Epithelial cell of proximal tubule (primary cell): ENCODE results near the gene NEK7. TPM values are rescaled to one million over a fixed set of nuclear protein-coding genes. Genes with fewer than 3 reads are reported as not detected.

Experiments
- DNase-seq: peaks from one replicate; pipeline ENCODE4 v3.0.0-alpha.2; 2011; ENCODE audit warnings: low read depth
- H3K4me3 ChIP-seq: 2 replicates; pipeline ENCODE4 v1.5.1; 2011; ENCODE audit warnings: low read depth, mild to moderate bottlenecking, low read length
- total RNA-seq: library from RNA; depleted of rRNA; stranded (reverse); fragments of >200 nt; gene quantifications from 2 replicates; pipeline ENCODE4 v1.2.3, GENCODE V29; 2015
- TF ChIP-seq, protein P1 (sequence below): conservative IDR thresholded peaks from 2 replicates; pipeline ENCODE4 v1.5.1; 2012; ENCODE audit warnings: low read depth, mild to moderate bottlenecking, low read length

NEK7 gene
- total RNA-seq, 1 donor from 2014 or later, result 20.5 TPM

DNA sequence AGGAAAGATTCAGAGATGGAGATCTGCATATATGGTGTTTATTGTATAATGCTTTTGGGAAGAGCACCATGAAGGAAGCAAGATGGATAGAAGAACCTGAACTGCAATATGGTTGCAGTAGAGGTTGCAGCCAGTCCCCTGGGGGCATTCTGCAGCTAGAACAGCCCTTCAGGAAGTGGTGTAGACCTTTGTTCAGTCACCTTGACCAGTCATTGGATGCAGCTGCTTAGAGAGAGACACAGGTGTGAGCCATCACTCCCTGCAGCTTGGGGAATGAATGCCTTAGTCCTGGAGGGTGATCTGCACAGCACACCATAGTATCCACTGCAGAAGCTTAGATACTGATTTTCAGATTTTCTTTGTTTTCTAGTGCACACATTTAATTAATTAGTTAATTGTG lies 42.3 kb downstream of the NEK7 start:
- no peak overlapping the region for H3K4me3 ChIP-seq
- DNase-seq, result no peak
- TF ChIP-seq, protein P1, sequence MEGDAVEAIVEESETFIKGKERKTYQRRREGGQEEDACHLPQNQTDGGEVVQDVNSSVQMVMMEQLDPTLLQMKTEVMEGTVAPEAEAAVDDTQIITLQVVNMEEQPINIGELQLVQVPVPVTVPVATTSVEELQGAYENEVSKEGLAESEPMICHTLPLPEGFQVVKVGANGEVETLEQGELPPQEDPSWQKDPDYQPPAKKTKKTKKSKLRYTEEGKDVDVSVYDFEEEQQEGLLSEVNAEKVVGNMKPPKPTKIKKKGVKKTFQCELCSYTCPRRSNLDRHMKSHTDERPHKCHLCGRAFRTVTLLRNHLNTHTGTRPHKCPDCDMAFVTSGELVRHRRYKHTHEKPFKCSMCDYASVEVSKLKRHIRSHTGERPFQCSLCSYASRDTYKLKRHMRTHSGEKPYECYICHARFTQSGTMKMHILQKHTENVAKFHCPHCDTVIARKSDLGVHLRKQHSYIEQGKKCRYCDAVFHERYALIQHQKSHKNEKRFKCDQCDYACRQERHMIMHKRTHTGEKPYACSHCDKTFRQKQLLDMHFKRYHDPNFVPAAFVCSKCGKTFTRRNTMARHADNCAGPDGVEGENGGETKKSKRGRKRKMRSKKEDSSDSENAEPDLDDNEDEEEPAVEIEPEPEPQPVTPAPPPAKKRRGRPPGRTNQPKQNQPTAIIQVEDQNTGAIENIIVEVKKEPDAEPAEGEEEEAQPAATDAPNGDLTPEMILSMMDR, result no peak

DNA sequence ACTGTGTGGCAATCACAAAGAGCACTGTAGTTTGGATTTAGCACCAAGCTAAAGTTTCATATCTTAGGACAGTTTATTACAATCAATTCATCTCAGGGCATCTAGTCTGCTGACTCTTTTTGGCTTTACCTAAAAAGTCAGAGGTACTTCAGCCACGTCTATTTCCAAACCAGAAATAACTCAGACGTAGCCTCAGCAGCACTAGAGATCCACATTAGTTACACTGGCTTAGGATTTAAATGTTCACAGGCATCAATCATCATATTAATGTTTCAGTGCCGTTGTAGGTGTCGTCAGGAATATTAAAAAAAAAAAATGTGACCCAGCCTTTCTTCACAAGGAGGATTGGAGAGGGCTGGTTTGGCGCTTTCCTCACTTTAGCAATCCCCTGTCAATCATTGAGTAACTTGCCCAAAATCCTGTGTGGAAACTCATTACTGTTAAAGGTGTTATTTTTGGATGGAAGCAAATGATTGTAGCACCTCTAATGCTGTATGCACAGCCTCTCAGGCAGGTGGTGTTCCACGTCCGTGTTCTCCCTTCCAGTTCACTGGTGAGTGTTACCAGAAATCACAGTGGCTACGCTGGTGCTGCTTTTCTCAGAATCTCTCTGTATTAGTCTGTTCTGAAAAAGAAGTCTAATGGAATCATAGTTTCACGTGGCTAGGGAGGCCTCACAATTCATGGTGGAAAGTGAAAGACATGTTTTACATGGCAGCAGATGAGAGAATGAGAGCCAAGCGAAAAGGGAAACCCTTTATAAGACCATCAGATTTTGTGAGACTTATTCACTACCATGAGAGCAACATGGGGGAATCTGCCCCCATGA lies 45.4 kb downstream of the NEK7 start:
- TF ChIP-seq, protein P1, result no peak
- DNase-seq, result no peak
- no peak overlapping the region for H3K4me3 ChIP-seq

DNA sequence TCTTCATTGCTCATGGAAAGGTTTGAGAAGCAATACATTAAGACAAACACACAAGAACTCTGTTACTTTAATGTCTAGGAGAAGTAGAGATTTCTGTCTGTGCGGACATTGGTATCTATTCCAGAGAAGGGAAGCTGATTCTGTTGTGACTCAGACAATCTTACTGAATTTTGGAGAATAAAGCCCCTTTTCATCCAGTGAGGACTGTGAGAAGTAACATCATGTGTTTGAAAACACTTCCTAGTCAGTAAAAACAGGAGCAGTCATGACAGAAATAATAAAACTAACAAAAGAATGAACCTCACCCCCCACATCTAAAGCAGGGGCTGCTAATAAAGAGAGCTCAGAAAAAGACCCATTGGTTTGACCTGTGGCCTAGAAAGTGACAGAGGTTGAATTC lies 46.6 kb downstream of the NEK7 start:
- no peak for DNase-seq
- TF ChIP-seq, protein P1, result no peak
- H3K4me3 ChIP-seq, result no peak overlapping the region

DNA sequence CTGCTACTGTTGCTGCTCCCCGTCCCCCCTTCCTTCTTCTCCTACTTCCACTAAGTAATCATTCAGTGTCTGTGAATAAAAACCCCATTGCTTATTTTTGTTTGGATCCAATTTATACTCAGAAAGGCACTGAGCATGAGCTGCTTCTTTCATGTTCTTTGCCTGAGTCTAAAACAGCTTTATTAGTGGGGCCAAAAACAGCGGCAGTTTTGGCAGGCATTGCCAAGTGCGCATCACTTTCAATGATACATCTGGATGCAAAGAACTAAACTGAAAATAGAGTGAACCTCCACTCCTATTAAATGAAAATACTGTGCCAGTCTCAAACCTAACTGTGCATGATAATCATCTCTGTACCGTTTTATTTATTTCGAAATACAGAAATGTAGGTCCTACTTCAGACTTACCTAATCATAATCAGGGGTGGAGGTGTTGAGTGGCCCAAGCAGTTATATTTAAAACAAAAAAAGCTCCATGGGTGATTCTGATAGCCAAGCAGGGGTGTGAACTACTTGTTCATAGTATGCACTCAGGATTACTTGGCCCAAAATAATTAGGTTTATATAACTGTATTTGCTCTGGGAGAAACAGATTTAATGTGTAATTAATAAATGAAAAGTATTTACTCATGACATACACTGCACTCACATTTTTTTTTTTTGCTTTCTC lies 48.4 kb downstream of the NEK7 start:
- no peak overlapping the region for H3K4me3 ChIP-seq
- TF ChIP-seq, protein P1, result no peak
- no peak for DNase-seq

DNA sequence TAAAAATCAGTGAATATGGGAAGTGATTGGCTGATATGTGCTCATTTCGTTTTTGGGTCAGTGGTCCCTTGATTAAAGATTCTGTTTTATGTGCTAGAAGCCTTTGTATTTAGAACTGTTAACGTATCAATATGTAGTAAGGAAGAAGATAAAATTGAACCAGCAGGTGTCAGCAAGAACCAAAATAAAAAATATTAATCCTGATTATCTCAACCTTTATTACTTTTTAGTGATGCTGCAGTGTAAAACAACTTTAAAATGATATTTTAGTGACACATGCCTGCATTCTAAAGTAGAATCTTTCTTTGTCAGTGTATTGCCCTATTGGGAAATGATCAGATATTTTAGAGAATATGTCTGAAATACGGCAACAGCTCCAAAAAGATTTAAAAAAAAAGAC lies 49.5 kb downstream of the NEK7 start:
- H3K4me3 ChIP-seq, result no peak overlapping the region
- no peak for DNase-seq
- TF ChIP-seq, protein P1, result no peak

DNA sequence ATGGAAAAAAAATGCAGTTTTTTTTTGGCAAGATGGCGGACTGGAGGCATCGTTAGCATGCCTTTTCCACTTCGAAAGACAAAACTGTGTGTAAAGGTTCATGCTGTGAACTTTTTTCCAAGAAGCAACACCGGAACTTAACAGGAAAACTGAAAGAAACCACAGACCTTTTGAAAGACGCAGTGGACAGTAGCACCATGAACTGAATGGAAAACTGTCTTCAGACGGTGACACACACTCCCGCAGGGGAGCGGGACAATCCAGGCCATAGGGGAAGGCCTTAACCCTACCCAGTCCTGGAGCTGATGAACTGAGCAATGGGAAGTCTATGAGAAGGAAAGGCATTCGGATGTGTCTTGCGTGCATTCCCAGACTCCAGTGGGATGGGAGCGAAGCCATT lies 54.9 kb downstream of the NEK7 start:
- no peak for DNase-seq
- TF ChIP-seq, protein P1, result no peak
- H3K4me3 ChIP-seq, result no peak overlapping the region

DNA sequence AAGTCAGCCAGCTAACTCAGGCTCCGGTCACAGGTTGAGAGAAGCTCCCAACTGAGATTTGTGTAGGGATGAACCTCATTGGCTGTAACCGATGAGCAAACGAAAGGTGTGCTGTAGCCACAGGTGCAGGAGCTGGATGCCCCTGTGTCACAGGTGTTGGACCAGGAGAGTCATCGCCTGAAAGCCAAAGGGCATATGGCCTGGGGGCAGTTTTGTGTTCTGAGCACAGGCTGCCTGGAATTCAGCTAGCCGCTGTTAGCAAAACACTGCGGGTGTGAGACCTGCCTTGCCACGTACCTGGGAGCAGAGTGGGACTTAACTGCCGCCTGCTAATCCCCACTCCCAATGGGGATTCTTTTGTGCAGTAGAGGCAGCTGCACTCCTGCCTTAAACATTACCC lies 55.3 kb downstream of the NEK7 start:
- no peak for DNase-seq
- H3K4me3 ChIP-seq, result no peak overlapping the region
- TF ChIP-seq, protein P1, result no peak
